Forelimb muscle (tissue), 1 donor: ENCODE results near the gene MAST2. TPM values are rescaled to one million over a fixed set of nuclear protein-coding genes. Genes with fewer than 3 reads are reported as not detected.
"Not testable (repeated sequence)": the region's sequence is repeated elsewhere in the genome, so short reads cannot be mapped to it uniquely, and the experiment has no call there.

Experiments
- DNase-seq: peaks from one replicate; pipeline ENCODE4 v3.0.0-alpha.2; 2013; ENCODE audit warnings: low read depth
- polyA plus RNA-seq: library from polyadenylated mRNA; unstranded; fragments of 120-200 nt; gene quantifications from one replicate; pipeline ENCODE4 v1.2.1, GENCODE V29; 2013; ENCODE audit not compliant: insufficient read length

MAST2 gene
- polyA plus RNA-seq, 1 donor: 82.9 TPM

GRCh38 chr1:45857755-45858492 is 54.5 kb downstream of the MAST2 start:
- not testable (repeated sequence) for DNase-seq

DNA sequence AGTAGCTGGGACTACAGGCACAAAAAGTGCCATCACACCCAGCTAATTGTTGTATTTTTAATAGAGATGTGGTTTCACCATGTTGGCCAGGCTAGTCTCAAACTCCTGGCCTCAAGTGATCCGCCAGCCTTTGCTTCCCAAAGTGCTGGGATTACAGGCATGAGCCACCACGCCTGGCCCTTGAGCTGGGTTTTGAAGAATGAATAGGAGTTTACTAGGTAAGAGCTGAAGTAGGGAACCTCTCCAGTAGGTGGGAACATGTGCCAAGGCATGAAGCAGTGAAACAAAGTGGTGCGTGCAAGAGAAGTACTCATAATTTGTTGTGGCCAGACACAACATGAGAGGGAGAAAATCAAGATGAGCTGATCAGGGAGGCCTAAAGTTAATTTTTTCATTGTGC is 55.8 kb downstream of the MAST2 start:
- DNase-seq: no peak

- no peak for DNase-seq
Measured at GRCh38 chr1:45862008-45862407, 58.6 kb downstream of the MAST2 start.

DNA sequence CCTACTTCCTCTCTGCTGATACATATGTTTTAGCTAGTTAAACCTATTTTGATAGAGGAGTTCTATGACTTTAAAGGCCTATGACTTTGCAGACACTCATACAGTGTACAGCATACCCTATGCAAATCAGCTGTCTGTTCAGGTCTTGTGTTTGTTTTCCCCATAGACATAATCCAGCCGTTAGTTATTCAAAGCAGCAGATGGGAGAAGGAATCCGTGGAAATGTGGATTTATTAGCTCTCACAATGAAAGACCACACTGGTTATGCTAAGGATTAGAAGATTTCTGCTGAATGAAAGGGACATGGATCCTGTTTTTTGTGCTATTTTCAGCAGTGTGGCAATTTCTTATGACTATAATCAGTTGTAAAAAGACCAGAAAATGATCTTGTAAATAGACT is 59.8 kb downstream of the MAST2 start:
- DNase-seq: no peak

GRCh38 chr1:45864167-45865106 is 61.0 kb downstream of the MAST2 start:
- DNase-seq: no peak

- DNase-seq: no peak
Measured at GRCh38 chr1:45867697-45868348, 64.4 kb downstream of the MAST2 start.

GRCh38 chr1:45868861-45869260 is 65.4 kb downstream of the MAST2 start:
- DNase-seq: no peak

GRCh38 chr1:45870500-45870899 is 67.1 kb downstream of the MAST2 start:
- DNase-seq: no peak

- not testable (repeated sequence) for DNase-seq
Measured at GRCh38 chr1:45872173-45872801, 68.9 kb downstream of the MAST2 start.

- DNase-seq: no peak
Measured at GRCh38 chr1:45876000-45876617, 72.7 kb downstream of the MAST2 start.

DNA sequence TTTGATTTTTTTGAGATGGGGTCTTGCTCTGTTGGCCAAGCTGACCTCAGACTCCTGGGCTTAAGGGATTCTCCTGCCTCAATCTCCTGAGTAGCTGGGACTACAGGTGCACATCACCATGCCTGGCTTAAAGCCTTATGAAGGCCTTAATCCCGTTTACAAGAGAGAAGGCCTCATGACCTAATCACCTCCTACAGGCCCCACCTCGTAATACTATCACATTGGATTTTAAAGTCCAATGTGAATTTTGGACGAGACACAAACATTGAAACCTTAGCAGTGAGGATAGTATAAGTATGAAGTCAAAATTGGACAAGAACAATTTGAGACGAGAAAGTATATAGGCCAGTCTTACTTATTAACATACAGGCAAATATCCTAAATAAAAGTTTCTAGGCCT is 73.9 kb downstream of the MAST2 start:
- DNase-seq: no peak

DNA sequence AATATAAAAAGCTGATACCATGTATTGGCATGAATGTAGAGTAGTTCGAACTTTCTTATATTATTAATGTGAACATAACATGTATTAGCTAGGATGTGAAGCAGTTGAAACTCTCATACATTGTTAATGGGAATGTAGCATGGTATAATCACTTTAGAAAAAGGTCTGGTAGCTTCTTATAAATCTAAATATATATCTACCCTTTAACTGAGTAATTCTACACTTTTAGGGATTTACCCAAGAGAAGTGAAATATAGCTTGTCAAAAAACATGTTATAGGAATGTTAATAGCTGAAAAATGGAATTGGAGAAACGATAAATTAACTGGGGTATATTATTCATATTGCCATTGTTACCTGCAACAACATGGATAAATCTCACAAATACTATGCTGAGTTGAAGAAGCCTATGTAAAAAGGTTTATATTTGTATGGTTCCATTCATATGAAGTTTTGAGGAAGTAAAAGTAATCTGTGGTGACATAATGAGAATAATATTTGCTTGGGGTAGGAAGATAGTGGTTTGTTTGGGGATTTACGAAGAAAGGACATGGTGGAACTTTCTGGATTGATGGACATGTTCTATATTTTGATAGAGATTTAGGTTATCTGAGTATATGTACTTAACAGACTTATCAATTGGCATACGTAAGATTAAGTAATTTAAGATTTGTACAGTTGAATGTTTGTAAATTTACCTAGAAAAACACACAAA is 76.6 kb downstream of the MAST2 start:
- no peak for DNase-seq

- DNase-seq: no peak
Measured at GRCh38 chr1:45880930-45881329, 77.5 kb downstream of the MAST2 start.

DNA sequence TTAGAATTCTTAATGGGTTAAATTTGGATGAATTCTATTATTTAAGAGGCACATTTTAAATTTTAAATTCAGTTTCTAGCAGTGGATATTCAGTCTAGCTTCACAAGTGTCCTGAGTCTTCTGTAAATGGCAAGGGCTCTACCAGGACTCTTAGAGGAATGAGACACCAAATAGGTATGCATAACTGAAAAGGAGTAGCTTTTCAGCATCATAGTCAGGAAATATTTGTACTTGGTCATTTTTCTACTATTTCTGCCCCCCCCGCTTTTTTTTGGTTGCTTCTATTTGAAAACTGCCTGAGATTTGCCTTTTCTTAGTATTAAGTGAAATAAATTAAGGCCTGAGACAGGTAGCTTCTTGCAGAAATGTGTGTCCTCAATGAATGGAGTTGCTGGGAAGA is 80.2 kb downstream of the MAST2 start:
- DNase-seq: no peak

DNA sequence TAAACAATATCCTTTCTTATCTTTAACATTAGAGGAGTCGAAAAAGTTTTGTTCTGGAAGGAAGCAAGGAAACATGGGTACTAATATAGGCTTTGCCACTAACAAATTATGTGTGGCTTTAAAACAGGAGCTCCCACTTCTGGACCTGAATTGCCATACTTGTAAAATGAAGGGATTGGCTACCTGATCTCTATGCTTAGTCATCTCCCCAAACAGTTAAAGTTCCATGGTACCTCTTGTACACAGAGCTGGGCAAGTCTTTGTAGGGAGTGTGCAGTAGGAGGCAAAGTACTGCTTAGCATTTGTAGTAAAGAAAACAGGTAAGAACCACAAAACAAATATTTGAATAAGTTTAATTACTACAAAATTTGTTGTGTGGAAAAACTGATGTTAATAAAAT is 81.3 kb downstream of the MAST2 start:
- no peak for DNase-seq

DNA sequence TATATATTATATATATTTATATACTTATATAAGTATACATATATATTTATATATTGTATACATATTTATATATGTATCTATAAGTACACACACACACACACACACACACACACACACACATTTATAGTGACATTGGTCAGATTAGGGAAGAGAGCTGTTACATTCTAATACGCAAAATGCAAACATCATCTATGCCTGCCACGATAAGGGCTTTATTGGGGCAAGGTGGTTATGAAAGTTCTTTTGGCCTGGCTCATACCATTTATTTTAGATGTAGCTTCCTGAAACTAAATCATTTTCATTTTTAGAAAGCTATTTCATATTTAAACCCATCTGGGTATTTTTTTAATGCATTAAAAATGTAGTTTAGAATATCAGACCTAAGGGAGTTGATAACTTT is 82.8 kb downstream of the MAST2 start:
- no peak for DNase-seq

DNA sequence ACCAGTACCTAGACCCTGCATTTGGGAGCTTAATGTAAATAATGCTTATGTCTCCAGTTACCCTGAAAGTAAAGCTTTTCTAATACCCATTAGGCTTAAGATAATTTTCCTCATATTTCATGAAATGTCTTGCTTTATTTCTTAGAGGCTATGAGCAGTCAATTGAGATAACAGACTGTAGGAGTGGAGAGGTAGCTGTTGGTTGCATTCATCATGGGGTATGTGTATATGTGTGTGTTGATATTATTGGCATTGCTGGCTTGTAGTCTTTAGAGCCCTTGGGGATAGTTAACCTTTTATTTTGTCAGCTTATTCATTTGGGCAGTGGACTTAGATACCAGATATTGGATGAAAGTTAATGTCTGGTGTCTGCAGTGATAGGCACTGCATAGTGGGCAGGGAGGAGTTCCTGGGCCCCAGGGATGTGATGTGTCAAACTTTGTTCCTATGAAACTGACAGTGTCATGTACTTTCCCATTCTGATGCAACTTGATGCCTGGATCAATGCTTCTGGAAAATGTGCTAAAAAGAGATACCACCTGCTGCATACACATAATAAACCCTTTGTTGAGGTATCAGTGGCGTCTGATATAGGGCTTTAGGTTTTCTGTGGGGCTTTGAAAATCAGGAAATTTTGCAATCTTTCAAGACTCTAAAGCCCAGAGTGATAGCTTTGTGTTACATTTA is 83.9 kb downstream of the MAST2 start:
- no peak for DNase-seq

DNA sequence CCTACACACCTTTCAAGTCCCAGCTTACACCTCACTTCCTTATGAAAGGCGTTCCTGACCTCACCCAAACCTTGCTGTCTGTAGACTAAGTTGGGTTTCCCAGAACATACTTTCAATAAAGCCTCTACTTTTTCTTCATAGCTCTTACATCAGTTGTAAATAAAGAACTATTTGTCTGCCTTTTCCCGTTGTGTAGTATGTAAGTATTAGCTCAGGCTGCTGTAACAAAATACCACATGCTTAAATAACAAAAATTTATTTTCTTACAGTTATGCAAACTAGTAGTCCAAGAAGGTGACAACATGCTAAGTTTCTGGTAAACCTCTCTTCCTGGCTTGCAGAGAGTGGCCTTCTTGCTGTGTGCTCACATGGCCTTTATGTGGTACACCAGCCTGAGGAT is 86.7 kb downstream of the MAST2 start:
- no peak for DNase-seq

GRCh38 chr1:45891087-45891486 is 87.7 kb downstream of the MAST2 start:
- no peak for DNase-seq

- no peak for DNase-seq
Measured at GRCh38 chr1:45892068-45892785, 88.8 kb downstream of the MAST2 start.
